A549 treated with CORT108297 at 1 μM for 4 hours (cell line): ENCODE results near the gene STUB1. TPM values are rescaled to one million over a fixed set of nuclear protein-coding genes. Genes with fewer than 3 reads are reported as not detected.

Source experiments
- total RNA-seq: library from RNA; stranded (reverse); fragments of 200-300 nt; extraction: Qiagen RNA extraction; gene quantifications from 5 replicates; pipeline ENCODE4 v1.2.3, GENCODE V29; 2022

The STUB1 gene
- total RNA-seq: 81.2 to 132 TPM (median 119 TPM) in 5 replicates

GRCh38 chr16:679814-680624, at the start of gene STUB1:
Gene STUB1 (plus strand): TSS chr16:680410. CDS start chr16:680526, 116 bp downstream.

GRCh38 chr16:630815-631405, 49.3 kb upstream of the STUB1 start, which contains the start of gene WFIKKN1:
Gene WFIKKN1 (plus strand): TSS chr16:630985. CDS start chr16:631254, 269 bp downstream.

GRCh38 chr16:636206-637080, 43.8 kb upstream of the STUB1 start, which contains the start of gene METTL26:
Gene METTL26 (minus strand): TSS chr16:636305. CDS start chr16:636290, 15 bp downstream.

GRCh38 chr16:641326-642188, 38.7 kb upstream of the STUB1 start, which contains the start of gene MCRIP2:
Gene MCRIP2 (plus strand): TSS chr16:641828. CDS start chr16:641992, 164 bp downstream.

GRCh38 chr16:648781-649589, 31.2 kb upstream of the STUB1 start, which contains the start of gene WDR90:
Gene WDR90 (plus strand): TSS chr16:649365. CDS start chr16:649417, 52 bp downstream.

GRCh38 chr16:667780-668518, 12.3 kb upstream of the STUB1 start, which contains the start of gene RHOT2:
Gene RHOT2 (plus strand): TSS chr16:668132. CDS start chr16:668200, 68 bp downstream.

GRCh38 chr16:674968-675883, 5.0 kb upstream of the STUB1 start, which contains the start of gene RHBDL1:
Gene RHBDL1 (plus strand): TSS chr16:675671. CDS start chr16:675791, 120 bp downstream.

GRCh38 chr16:684071-684794, 4.0 kb downstream of the STUB1 start, which contains the start of gene JMJD8:
Gene JMJD8 (minus strand): TSS chr16:684334. CDS start chr16:684319, 15 bp downstream.

GRCh38 chr16:705431-706188, 25.4 kb downstream of the STUB1 start, which contains the start of gene FBXL16:
Gene FBXL16 (minus strand): TSS chr16:705801. CDS start chr16:697405, 8,396 bp downstream.

GRCh38 chr16:714558-715476, 34.6 kb downstream of the STUB1 start, which contains the start of gene METRN:
Gene METRN (plus strand): TSS chr16:715118. CDS start chr16:715290, 172 bp downstream.

GRCh38 chr16:720990-721764, 41.0 kb downstream of the STUB1 start, which contains the start of gene ANTKMT:
Gene ANTKMT (plus strand): TSS chr16:721146. CDS start chr16:721275, 129 bp downstream.

GRCh38 chr16:726438-727290, 46.5 kb downstream of the STUB1 start, which contains the start of the genes CCDC78 and HAGHL:
Gene CCDC78 (minus strand): TSS chr16:726443. CDS start chr16:726367, 76 bp downstream.
Gene HAGHL (plus strand): TSS chr16:727106. CDS start chr16:727510, 404 bp downstream.

